Kasumi-1 (cell line): ENCODE data around the gene CYP2J2.
"Not testable (repeated sequence)": the region's sequence is repeated elsewhere in the genome, so short reads cannot be mapped to it uniquely, and the experiment has no call there.

ENCODE experiments used
- DNase-seq, 2 experiments: peaks; one replicate each; lab custom pipeline; 2025; lab: John Stamatoyannopoulos, UW

CYP2J2 gene

DNA sequence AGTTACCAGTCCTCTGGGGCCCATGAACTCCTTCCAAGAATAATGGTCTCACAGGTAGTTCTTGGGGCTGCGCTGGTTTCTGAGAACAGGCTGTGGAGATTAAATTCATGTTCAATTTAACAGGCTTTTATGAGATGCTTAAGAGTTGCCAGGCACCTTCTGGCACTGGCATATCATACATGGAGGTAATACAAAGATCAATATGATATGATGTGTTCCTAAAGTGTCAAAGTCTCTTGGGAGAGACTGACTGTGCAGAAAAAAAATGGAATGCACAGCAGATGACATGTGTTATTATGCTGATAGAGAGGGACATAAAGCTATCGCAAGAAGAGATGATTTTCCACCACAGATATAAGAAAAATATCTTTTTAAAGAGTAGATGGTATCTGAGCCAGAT, 6.8 kb downstream of the CYP2J2 start:
- no peak for DNase-seq

DNA sequence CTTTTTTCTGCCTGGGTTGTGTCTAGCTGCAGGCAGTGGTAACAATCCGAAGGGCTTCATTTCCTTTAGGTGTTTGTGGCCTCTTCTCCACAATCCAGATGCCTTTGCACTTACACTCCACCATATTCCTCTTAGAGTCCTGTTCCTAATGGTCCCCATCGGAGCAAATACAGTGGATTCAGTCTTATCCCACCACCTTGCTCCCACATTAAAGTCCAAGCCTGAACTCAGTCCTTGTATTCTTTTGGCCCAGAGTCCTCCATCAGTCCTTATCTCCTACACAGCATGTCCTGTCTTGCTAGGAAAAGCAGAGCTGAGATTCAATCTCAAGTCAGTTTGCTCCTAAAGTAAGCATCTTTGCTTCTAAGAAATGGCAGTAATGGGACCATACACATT, 8.8 kb downstream of the CYP2J2 start:
- no peak for DNase-seq

DNA sequence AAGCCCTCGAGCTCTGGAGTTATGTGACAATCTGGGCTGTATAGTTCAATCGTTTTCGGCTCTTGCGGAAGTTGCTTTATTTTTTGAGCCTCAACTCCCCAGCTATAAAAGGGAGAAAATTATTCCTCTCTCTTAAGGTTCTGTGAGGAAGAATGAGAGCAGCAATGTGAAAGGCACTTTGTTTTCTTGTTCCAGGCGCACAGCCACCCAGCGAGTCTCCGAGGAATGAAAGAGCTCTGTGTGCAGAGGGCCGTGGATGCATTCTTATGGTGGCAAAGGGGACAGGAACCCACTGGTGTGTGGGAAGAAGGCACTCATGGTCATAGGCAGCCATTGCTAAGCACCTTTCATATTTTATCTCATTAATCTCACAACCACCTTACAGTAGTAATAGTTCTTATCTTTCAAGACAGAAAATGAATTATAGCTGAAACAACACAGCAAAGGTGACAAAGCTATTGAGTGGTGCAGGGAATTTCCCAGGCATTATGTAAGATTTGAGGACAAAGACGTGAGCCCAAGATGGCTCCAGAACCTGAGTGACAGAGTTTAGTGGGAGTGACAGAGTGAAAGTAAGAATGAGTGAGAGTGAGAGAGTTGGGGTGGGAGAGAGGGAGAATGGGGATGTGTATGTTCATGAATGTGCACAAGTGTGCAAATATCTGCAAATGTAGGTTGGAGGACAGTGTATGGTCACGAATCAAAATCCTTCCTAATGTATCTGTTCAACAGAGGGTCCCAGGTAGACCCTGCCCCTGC, 9.4 kb downstream of the CYP2J2 start:
- DNase-seq: no peak

DNA sequence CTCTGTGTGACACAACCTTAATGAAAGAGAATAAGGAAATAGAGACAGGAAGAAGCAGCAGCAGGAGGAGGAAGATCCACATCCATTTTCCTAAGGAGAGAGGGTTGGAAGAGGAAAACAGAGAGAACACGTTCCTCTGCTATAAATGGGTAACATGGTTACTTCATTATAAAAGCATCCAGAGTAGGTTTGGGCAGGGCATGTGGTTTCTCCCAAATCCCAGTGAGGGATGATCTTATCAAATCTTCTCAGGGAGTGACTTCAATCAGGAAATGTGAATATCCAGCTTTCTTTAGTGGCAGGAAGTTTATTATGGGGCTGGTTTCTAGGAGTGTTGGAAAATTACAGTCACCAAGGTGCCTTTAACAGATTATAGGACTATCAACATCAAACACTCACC, 11.1 kb downstream of the CYP2J2 start:
- DNase-seq: no peak

DNA sequence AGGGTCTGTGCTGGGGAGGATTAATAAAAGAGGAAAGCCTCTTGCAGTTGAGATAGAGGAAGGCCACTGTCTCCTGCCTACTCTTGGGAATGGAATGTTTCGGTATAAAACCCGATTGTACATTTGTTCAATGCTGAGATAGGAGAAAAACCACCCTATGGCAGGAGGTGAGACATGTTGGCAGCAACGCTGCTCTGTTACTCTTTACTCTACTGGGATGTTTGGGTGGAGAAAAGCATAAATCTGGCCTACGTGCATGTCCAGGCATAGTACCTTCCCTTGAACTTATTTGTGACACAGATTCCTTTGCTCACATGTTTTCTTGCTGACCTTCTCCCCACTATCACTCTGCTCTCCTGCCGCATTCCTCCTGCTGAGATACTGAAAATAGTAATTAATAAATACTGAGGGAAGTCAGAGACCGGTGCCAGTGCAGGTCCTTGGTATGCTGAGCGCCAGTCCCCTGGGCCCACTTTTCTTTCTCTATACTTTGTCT, 11.7 kb downstream of the CYP2J2 start:
- DNase-seq: not testable (repeated sequence)

DNA sequence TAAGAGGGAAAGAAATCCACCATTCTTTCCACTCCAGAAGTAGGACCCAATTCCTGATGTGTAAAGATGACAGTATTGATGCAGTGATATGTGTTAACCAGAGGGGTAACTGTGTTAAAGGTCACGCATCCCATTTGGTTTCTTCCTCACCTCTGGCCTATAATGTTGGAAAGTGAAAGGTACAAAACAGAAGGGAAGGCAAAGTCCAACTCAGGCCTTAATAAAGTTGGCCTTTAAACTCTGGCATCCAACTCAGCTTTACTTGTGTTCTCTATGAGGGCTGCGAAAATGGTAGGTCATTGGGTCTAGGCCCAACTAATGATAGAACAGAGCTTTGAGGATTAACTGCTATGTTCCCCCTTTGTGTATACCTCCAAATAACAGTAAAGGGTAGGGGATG, 17.9 kb downstream of the CYP2J2 start:
- DNase-seq: no peak

DNA sequence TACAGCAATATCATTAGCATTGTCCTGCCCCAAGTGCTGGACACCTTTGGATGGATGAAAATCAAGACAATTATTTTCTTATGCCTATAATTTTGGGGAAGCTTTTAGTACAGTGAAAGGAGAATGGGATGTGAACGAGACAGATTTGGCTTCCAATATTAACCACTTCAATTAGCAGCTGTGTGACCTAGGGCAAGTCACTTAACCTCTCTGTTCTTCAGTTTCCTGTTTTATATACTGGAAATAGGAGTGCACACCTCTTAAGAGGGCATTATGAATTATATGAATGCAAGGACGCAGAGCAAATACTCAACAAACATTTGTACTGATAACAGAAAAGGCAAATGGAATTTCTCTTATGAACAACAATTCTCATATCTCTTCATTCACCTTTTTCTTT, 18.5 kb downstream of the CYP2J2 start:
- no peak for DNase-seq

DNA sequence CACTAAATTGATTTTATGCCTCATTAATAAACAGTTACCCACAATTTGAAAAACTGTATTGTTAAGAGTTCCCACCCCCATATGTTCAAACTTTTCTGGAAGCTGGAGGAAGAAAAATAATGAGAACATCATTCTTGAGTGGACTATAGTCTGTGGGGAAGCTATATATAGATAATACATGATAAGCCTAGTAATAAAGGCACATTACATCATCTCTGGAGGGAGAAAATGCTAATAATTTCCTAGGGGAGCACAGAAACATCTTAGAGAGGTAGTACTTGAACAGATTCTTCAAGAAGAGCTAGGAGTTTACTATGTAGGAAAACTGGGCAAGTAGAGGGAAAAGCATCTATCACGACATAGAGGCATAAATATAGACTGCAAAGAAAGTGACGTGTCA, 19.6 kb downstream of the CYP2J2 start:
- no peak for DNase-seq

DNA sequence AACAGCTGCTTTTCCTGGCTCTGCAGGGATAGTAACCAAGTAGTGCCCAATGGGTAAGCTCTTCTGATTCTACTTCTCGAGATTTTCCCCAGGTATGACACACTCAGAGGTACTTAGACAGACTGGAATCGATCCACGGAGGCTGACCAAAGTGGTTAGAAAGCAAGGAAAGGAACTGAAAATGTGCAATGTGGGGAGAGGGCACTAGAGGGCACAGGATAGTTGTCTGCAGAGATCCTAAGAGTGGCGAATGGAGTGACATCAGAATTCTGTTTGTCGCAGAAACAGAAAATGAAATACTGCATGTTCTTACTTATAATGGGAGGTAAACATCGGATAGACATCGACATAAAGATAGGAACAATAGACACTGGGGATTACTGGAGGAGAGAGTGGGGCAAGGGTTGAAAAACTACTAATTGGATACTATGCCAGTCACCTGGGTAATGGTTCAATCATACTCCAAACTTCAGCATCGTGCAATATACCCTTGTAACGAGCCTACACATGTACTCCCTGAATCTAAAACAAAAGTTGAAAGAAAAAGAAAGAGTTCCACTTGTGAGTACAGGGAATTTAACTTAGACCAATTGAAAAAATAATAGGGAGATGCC, 23.3 kb downstream of the CYP2J2 start:
- DNase-seq: peak; percentile 33 to 41

DNA sequence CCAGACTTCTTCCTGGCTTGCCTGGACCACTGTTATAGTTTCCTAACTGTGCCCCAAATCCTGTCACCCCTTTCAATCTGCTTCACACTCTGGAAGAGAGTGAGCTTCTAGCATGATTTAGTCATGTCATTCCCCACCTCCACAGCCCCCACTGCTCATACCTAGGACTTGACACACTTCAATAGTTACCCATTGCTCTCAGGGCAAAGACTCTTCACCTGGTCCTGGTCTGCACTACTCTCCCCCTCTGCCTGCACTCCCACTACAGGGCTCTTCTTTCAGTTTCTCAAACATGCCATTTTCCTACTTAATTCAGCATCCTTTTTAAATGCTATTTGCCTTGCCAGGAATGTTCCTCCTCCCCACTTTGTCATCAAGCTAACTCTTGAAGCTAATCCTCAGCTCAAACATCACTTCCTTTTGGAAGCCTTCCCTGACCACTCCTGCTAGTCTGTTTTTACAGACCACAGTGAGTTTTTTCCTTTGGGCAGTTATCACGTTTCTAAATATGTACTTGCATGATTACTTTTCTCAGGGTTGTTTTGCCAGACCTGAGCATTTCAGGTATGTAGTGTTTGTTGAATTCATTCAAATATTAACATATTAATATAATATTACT, 24.7 kb downstream of the CYP2J2 start:
- no peak for DNase-seq

DNA sequence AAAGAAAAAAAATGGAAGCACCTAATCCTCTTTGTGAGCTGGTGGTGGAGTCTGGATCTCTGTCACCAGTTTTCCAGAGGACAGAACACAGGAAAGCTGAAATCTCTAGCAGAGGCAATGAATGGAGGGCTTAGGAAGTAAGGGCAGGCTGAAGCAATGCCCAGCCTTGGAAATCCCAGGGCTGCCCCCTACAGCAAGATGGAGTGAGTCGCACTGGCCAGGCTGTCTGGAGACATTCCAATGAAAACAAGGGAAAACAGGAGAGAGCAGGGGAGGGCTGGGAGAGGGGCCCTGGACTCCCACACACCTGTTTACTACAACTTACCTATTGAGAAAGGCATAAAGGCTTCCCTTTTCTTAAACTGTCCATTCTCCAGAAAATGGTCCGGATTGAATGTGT, 25.9 kb downstream of the CYP2J2 start:
- DNase-seq: no peak

DNA sequence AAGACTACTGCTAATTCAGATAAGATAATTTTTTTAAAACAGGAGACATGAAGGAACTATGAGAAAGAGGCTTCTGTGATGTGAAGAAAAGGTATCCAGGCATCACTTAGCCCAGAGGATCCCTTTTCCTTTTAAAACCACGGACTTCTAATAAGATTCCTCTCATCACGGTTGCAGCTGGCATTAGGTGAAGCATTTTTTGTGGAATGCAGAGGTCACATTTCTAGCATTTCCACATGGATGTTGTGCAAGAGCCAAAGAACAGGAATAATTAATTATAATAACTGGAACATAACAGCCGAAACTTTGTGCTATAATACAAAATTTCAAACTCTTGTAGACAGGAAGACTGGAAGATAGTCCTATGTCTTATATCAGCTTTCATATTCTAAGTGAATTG, 27.6 kb downstream of the CYP2J2 start:
- no peak for DNase-seq

DNA sequence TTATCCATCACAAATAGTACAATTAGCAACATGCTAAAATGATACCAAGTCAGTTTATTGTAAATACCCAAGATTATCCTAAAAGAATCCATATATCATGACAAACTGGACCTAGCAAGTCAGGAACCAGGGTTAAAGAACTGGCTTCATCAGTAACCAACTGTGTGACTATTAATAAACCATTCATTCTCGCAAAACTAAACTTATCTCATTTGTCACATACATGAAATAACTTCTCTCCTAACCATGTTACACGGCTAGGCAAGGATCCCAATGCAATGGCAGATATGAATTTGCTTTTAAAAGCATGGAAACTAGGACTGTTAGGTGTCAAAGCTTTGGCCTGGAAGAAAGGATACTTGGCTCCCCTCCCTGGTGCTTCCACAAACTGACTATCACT, 29.4 kb downstream of the CYP2J2 start:
- DNase-seq: no peak

DNA sequence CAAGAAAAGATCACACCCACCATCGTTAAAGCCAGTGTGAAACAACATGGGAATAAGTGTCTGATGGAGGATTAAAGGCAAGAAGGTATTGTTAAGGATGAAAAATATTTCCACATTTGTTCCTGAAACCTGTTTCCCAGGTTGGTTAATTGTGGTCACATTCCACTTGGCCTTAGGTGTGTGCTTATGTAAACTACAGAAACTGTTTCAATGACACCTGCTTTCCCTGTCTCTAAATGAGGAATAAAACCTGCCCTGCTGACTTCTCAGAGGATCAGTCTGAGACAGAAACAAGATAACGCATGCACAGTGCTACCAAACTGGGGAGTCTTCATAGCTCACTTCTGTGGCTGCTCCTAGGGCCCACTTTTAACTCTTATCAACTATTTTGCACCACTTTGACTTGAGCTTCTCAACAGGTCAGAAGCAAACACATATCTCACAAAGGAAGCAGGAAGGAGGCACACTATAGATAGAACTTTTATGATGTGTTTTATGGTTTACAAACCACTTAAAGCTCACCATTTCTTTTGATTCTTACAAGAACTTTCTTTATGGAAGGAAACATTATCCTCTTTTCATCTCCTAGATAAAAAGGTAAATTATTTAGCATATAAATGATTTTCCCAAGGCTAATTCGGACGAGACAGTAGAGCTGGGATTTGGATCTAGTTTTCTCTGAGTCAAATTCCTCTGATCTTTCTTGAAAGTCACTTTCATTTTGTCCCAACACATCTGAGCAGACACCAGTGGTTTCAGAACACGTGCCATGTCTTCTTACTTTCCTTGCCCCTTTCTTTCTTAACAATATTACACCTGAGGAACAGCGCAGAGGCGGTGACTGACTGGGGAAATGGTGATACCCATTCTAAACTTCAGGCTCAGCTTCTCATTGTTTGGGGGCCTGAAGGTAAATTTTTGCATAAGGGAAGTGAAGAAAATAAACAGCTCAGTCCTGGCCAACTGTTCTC, 33.4 kb downstream of the CYP2J2 start:
- no peak for DNase-seq

DNA sequence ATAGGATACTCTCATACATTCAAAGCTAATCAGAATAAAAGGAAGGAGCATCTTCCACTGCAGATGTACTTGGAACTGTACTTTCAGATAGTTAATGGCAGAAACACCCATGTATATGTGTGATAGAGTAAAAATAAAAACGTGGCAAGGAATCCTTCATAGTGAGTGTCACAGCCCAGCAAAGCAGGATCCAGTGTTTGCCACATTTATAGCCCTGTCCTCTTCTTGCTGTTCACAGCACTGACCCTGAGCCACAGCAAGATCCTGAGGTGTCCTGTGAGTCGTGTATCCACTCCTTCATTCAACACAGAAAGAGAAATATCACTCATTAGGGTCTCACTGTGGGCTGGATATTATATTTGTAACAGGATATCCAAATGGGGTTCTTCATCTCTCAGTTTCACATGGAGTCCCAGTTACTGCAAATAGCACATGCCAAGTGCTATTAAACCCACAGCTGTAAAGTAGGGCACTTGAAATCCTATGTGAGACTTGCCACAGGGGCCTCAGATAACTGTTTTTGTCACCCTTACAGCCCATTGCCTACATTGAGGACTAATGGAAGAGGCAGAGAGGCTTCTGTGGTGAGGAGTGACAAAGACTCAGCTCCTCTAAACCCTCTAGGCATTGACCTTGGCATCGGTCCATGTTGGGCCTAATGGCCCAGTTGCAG, 41.3 kb downstream of the CYP2J2 start:
- no peak for DNase-seq

DNA sequence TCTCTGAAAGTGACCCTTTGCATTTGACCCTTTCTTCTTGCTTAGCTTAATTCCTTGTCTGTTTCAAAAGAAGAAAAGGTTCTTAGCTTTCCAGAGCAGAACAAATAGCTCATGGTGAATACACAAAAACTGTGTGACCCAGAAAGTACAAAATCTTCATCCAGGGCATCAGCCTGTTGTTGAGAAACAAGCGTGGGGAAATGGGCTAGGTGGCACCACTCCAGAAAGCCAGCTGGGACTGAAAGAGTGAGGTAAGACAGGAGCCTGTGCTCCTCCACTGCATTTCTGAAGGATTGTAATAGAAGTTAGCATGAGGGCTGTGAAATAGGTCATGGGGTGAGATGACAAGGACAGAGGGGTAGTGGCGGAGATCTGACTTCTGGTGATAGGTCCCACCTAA, 45.8 kb downstream of the CYP2J2 start:
- DNase-seq: no peak

DNA sequence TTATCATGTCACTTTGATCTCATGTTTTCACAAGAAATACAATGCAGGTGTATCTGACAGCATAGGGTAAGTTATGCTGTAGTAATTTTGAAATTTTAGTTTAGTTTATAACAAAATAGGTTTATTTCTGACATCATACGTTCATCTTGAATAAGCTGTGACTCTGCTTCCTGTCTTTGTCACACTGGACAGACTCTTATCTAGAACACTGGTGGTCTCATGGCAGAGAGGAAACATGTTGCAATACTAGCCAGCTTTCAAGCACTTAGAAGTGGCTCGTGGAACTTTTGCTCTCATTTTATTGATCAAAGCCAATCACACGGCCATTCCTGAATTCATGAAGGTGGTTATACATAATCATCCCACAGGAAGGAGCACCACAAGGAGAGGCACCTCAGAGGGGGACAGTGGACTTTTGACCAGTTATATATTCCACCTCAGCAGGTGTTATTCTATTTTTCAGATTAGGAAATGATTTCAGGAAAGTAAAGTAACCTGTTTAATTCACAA, 46.5 kb downstream of the CYP2J2 start:
- no peak for DNase-seq

DNA sequence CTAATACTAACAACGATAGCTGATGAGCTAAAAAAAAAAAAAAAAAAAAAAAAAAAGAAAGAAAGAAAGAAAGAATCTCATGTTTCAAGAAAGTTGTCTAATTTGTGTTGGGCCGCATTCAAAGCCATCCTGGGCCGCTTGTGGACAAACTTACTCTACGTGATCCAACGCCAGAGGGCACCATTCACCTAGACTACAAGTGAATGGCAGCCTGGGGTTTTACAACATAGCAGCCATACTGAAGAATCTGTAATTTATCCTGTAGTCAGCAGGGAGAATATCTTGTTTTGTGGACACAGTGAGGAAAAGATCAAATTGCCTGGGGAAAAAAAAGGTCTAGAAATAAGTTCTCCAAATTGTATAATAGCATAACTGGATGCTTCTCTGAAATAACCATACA, 47.0 kb downstream of the CYP2J2 start:
- DNase-seq: no peak

DNA sequence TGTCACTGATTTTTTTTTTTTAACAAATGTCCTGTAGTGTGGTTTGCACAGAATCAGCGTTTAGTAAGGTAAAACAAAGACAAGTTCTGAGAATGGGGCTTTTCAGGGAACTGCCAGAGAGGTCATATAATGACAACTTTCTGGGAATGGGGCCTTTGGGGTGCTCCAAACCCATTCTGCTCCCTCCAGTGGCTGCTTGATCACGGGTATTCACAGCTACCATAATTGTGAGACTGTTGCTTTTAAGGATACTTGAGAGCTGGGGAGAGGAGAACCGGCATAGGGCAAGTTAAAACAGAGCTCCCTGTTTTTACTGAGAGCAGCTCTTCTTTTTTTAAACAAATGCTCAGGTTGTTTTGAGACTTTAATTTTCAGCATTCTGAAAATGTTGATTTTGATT, 48.2 kb downstream of the CYP2J2 start:
- DNase-seq: no peak

DNA sequence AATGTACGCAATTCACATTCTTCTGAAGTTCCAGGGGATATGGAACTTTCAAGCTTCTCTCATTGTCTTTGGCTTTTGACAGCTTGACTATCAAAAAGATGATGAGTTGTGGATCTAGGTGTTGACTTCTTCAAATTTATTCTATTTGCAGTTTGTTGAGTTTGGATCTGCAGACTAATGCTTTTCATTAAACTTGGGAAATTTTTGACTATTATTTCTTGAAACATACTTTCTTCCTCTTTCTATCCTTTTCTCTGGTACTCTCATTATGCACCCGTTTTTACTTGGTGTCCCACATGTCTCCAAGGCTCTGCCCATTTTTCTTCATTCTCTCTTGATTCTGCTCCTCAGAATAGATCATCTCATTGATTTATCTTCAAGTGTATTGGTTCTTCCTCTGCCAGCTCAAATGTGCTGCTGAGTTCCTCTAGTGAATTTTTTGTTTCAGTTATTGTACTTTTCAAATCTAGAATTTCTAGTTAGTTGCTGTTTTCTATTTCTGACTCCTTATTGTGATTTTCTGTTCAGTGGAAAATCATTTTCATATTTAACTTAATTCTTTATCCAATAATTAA, 49.4 kb downstream of the CYP2J2 start:
- no peak for DNase-seq

DNA sequence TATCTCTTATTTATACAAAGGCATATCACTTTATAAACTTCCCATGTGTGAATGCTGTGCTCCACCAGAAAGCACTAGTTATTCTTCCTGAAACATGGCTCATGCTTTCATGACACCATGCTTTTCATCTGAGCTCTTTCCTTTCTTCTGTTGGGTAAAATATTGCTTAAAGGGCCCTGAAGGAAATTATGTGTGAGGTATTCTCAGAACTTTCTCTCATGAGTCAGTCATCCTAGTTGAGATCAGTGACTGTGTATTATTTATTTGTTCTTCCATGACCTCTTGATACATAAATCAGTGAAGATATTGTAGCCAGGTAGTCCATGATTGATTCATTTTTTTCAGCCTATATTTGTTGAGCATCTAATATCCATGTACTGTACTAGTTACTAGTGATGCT, 54.8 kb downstream of the CYP2J2 start:
- no peak for DNase-seq
